HG02642 (cell line): ENCODE data around the gene EFHC1.

ENCODE experiments used
- ATAC-seq: cut with Tn5 transposase; IDR thresholded peaks from one replicate; pipeline ENCODE4 v1.9.1; 2021; ENCODE audit warnings: mild to moderate bottlenecking; ENCODE audit not compliant: unreplicated experiment, poor library complexity

The EFHC1 gene

DNA sequence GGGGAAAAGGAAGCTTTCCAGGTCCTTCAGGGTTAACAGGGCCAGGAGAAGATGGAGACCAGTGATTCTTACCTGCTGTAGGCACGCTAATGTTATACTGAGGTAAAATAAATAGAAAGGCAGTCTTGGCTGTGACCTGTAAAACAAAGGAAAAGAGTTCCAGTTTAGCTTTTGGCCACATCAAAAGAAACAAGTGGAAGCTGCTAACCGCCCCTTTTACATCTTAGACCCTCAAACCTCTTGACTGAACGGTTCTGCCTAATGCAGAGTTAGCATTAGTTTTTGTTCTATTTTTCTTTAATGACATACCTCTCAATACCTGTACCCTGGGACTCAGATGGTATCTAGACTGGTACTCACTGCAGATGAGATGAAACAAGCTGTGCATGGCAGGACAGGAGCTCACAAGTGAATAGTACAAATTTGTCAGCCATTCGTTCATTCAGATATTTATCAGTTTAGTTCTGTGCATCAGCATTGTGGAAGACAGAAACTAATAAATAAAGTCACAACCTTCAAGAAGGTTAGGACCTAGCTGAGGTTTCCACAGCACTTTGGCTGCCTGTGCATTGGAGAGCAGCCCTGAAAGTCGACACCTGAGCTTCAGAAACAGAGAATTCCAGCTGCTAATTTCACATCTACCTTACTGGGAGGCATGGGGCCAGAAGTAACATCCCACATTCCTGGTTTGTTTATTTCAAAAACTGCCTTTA is 115.7 kb downstream of the EFHC1 start:
- ATAC-seq, result peak; percentile 18

- ATAC-seq, result peak; percentile 44
These were observed 116.3 kb downstream of the EFHC1 start for GRCh38 chr6:52536424-52536916.

GRCh38 chr6:52537001-52537753 is 117.0 kb downstream of the EFHC1 start:
- peak; percentile 64 for ATAC-seq

- no peak for ATAC-seq
These were observed 118.2 kb downstream of the EFHC1 start for GRCh38 chr6:52538252-52538900.

DNA sequence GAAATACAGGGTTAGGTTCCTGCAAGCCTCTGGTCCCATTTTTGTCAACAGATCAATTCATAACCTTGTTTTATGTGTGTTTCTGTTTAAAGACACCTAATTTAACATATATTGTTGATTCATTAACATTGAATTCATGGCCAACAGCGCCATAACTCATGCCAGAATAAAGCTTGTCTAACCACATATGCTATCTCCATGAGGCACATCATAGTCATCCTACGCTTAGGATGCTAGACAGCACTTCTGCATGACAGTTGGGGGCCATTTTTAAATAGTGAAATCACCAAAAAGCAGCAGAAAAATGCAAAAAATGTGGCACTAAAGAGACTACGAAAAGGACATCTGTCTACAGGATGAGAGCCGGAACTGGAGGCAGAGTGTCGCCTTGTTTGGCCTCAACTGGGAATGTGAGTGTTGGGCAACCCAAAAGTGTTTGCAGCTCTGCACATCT is 118.8 kb downstream of the EFHC1 start:
- no peak for ATAC-seq

DNA sequence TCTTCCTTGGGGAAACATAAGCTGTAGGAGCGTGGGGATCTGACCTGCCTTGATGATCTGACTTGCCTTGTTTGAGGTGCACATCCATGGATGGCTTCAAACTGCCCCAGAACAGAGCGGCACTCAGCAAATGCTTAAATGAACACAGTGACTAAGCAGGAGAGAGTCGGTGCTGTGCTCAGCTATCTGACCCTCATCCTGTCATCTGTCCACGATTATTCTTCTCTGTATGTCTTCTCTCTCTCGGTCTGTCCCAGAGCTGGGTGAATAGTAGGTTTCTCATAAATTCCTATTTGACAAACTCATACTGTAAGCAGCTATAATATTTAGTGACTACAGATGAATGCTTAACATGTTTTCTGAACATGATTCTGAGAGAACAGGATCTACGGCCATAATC is 119.5 kb downstream of the EFHC1 start:
- no peak for ATAC-seq

GRCh38 chr6:52540286-52540902 is 120.3 kb downstream of the EFHC1 start:
- no peak for ATAC-seq

GRCh38 chr6:52541135-52541534 is 121.0 kb downstream of the EFHC1 start:
- ATAC-seq, result no peak

DNA sequence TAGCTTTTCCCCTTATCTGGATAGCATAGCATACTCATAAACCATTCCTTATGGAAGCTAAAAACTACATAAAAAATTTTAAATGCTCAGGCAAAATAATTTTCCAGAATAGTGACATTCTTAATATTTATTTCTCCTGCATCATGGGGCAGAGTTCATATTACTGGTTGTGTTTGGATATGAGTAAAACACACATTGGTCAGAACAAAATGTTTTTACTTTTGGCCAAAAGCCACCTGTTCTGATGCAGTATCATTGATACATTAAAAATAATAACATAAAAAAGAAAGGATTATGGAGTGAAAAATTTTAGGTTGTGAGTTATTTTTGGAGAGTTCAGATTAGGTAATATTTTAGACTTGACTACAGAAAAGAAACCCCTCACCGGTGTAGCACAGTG is 123.1 kb downstream of the EFHC1 start:
- ATAC-seq, result no peak

- ATAC-seq, result no peak
These were observed 123.8 kb downstream of the EFHC1 start for GRCh38 chr6:52543729-52544601.

DNA sequence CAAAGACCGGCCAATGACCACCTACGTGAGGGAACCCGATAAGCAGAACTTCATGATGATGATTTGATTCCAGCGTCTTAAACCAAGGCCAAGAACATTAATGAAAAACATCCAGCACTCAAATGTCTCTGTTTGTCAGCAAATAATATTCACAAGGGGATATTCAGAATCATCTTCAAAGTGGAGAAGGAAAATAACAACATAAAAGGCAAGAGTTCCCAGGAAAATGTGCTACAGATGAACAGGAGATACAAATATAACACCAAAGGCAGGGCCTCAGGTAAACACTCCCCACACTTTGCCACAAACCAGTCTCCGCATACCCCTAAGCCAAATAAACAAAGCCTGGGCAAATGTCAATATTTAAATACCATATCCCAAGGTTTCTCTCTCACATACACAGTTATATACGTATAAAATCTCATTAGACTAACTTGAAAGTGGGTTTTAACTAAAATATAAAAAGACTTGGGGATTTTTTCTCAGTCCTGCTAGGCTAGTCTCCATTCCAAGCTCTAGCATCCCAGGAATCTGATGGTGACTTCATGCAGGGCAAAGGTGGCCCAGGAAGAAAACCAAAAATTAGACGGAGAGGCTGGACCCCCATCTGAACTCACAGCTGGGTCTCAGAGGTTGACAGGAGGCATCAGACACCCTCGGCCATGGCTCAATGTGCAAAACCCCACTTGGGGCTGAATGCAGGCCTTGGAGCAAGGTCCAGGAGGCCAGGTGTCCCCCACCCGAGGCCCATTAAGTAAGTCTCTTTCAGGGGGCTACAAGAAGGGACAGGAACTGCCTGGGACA is 124.7 kb downstream of the EFHC1 start:
- no peak for ATAC-seq

DNA sequence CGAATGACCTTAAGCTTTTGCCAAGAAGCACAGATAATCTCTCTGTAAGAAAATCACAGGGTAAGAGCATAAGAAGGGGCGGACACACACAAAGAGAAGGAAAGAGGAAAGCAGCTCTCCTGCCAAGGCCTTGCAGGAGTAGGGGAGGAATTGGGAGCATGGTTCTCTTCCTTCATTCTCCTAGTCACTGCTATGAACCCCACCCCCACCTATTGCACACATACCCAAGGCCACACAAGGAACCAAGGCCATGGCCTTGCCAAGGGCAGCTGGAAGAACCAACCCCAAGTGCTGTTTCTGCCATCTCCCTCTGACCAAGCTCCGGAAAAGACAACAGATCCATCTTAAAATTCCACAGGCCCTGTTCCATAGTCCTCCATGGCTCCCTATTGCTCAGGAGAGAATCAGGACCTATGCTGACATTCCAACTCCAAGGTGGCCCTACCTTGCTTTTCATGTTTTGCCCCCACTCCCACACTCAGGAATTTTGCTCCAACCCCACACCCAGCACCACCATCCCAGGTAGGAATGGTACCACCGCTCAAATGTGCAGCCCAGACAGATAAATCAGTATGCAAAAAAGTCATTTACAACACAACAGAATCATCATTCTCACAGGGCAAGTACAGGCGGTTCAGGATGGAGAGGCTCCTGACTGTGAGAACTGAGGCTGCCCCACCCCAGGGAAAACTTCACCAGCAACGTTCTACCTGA is 125.4 kb downstream of the EFHC1 start:
- ATAC-seq, result no peak

- ATAC-seq, result peak; percentile 66
These were observed 126.0 kb downstream of the EFHC1 start for GRCh38 chr6:52546192-52546591.

GRCh38 chr6:52546678-52547077 is 126.5 kb downstream of the EFHC1 start:
- ATAC-seq, result peak; percentile 85

DNA sequence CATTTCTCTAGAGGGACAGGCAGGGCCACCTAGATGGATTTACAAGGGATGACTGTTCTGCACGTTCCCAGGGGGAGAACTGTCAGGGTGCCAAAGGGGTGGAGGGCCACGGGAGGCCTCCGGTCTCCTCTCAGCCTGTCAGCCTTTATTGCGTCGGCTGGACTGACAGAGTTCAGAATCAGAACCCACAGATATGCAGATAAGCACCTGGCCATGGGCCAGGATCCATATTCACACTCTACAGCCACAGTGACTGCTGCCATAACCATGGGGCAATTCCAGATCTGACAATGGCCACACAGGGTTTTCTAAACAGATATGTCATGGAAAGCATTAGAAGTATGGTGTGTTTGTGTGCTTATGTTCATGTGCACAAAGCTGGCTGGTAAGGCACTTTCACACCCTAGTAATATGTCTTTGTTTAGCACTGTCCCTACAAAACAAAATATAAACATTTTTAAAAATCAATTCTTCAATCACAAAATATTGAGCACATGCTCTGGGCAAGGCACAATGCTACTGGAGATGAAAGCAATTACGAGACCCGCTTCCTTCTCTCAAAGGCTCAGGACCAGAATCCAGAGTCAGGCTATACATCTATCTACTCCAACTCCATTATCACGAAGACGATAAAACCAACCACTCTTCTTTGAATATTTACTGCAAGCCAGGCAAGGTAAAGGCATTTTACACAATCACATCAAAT is 127.7 kb downstream of the EFHC1 start:
- ATAC-seq, result no peak

- no peak for ATAC-seq
These were observed 128.2 kb downstream of the EFHC1 start for GRCh38 chr6:52548353-52548713.

- no peak for ATAC-seq
These were observed 128.9 kb downstream of the EFHC1 start for GRCh38 chr6:52548999-52549398.

GRCh38 chr6:52549428-52549827 is 129.3 kb downstream of the EFHC1 start:
- no peak for ATAC-seq
